Psoas muscle (tissue), 8 donors: ENCODE data around the gene MAGEA4. TPM values are rescaled to one million over a fixed set of nuclear protein-coding genes. Genes with fewer than 3 reads are reported as not detected.

ENCODE experiments used
- ATAC-seq, 4 donors: fragments of 200-7000 bp; cut with Tn5 transposase; one replicate each; pipeline ENCODE4 v1.9.1; 2020; ENCODE audit warnings: moderate library complexity in 3 of 4, mild to moderate bottlenecking in 2 of 4
- DNase-seq, 2 donors: peaks; one replicate each; pipeline ENCODE4 v3.0.0-alpha.2; 2020
- H3K27ac ChIP-seq: fragments of 200-600 bp; one replicate; pipeline ENCODE4 v1.8.0; 2022
- H3K27me3 ChIP-seq, 3 donors: fragments of 200-600 bp in 1 of 3; one replicate each; pipeline versions ENCODE4 v1.6.1 to v1.8.0; 2013 to 2022; ENCODE audit warnings: low read length in 2 of 3, mild to moderate bottlenecking in 2 of 3, moderate library complexity in 1 of 3; ENCODE audit not compliant: insufficient read depth in 3 of 3
- H3K36me3 ChIP-seq, 2 donors: fragments of 200-600 bp in 1 of 2; one replicate each; pipeline versions ENCODE4 v1.6.1 to v1.8.0; 2013 to 2022; ENCODE audit warnings: low read depth in 1 of 2, mild to moderate bottlenecking in 1 of 2, moderate library complexity in 1 of 2; ENCODE audit not compliant: insufficient read depth in 1 of 2
- H3K4me1 ChIP-seq: fragments of 200-600 bp; one replicate; pipeline ENCODE4 v1.8.0; 2022
- H3K4me3 ChIP-seq: fragments of 200-600 bp; one replicate; pipeline ENCODE4 v1.8.0; 2022; ENCODE audit warnings: mild to moderate bottlenecking
- H3K9me3 ChIP-seq: fragments of 200-600 bp; one replicate; pipeline ENCODE4 v1.8.0; 2022
- WGBS, 3 donors: extraction: QIAGEN DNeasy Blood & Tissue Kit; methylation state at CpG; one replicate each; pipeline versions ENCODE4 v1.1.6 to v1.1.7; 2013; 5-methylcytosine and 5-hydroxymethylcytosine counted together
- intact Hi-C, 2 donors: fragments of 100-400 bp; cut with DNase I; formaldehyde crosslinking; loops; one replicate each; pipeline versions ENCODE4 v1.11.0 to v1.14.2; 2022
- long read RNA-seq, 2 donors: library from polyadenylated mRNA; unstranded; transcript quantifications; one replicate each; pipeline ENCODE4 v2.0.0, GENCODE V29; 2021
- polyA plus RNA-seq, 3 donors: library from polyadenylated mRNA; stranded (reverse); fragments of 200-250 nt; gene quantifications; one replicate each; pipeline ENCODE4 v1.2.3, GENCODE V29; 2013
- total RNA-seq, 4 donors: library from RNA; stranded (reverse); fragmentation: NEBNext Ultra II Directional in 2 of 4; extraction: Animal tissue kit (Norgen Biotek cat#: 25700) in 2 of 4; gene quantifications; one replicate each; pipeline versions ENCODE4 v1.2.1 to v1.2.4, GENCODE V29; 2021 to 2023
- TF ChIP-seq, protein P1 (sequence below): fragments of 200-600 bp; IDR thresholded peaks from one replicate; pipeline ENCODE4 v1.8.0; 2022; ENCODE audit warnings: antibody characterized with exemption
- donor health status: healthy with polysubstance abuse.
- donor health status: DM: no; HTN: no; CAD: no; lungs with moderate emphysema.
- donor health status: Bipolar disorder and iron deficiency.
- donor health status: healthy.
- donor health status: DM: yes; HTN: yes; CAD: no.
- donor health status: DM: no; HTN: no; CAD: no.
- donor health status: DM: no; HTN: no; CAD: no.
- donor health status: DM: yes; HTN: yes; CAD: no.

The MAGEA4 gene, protein sequence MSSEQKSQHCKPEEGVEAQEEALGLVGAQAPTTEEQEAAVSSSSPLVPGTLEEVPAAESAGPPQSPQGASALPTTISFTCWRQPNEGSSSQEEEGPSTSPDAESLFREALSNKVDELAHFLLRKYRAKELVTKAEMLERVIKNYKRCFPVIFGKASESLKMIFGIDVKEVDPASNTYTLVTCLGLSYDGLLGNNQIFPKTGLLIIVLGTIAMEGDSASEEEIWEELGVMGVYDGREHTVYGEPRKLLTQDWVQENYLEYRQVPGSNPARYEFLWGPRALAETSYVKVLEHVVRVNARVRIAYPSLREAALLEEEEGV
- not detected for total RNA-seq
- polyA plus RNA-seq = not detected
- long read RNA-seq, donor 1 = 0 reads
- long read RNA-seq, donor 2 = 0 reads

DNA sequence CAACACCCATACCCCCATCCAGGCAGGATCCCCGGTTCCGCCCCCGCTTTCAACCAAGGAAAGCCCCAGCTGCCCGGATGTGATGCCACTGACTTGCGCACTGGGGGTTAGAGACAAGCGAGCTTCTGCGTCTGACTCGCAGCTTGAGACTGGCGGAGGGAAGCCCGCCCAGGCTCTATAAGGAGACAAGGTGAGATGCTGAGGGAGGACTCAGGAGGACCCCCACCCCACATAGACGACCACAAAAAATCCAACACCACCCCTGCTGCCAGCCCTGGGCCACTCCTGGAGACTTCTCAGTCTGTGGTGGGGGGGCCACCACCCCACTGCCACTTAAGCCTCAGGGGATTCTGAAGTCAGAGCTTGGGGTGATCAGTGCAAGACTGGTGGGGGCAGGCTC is at the start of gene MAGEA4:
MAGEA4 (plus strand) TSS at position 110 of the 400 bp plus-strand sequence. CDS start 10,776 bp downstream, outside the sequence.
- no peak within 1 kb of the TSS for H3K4me3 ChIP-seq
- H3K27me3 ChIP-seq = no peaks in the 10 kb centered on the region
- ATAC-seq = no peak
- no peak for DNase-seq
- no peaks in the 10 kb centered on the region for H3K4me1 ChIP-seq
- TF ChIP-seq, protein P1, sequence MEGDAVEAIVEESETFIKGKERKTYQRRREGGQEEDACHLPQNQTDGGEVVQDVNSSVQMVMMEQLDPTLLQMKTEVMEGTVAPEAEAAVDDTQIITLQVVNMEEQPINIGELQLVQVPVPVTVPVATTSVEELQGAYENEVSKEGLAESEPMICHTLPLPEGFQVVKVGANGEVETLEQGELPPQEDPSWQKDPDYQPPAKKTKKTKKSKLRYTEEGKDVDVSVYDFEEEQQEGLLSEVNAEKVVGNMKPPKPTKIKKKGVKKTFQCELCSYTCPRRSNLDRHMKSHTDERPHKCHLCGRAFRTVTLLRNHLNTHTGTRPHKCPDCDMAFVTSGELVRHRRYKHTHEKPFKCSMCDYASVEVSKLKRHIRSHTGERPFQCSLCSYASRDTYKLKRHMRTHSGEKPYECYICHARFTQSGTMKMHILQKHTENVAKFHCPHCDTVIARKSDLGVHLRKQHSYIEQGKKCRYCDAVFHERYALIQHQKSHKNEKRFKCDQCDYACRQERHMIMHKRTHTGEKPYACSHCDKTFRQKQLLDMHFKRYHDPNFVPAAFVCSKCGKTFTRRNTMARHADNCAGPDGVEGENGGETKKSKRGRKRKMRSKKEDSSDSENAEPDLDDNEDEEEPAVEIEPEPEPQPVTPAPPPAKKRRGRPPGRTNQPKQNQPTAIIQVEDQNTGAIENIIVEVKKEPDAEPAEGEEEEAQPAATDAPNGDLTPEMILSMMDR = no peak
- intact Hi-C loops = no loop called here
- WGBS, 3 donors = 92 to 97% (median 95%) methylated on average over 11 of the region's 11 CpGs
- no peaks in the 10 kb centered on the region for H3K9me3 ChIP-seq
- H3K27ac ChIP-seq = no peak within 1 kb of the TSS
- no peaks in the 10 kb centered on the region for H3K36me3 ChIP-seq

DNA sequence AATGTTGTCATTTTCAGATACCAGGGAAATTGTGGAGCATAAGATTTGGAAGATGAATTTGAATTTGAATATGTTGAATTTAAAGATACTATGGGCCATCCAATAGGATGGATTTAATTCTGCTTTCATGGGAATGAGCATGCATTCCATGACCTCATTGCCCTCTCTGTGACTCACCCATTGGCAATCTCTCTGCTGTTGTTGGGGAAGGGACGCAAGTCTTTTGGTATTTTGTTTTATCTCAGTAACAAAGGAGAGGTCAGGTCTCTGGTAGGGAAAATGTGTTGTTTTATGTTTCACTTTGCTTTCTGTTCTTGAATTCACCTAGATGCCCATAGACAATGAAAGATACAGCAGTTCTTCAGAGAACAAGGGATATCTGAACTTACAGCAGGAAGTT is 42.1 kb upstream of the MAGEA4 start:
- TF ChIP-seq, protein P1 = no peak
- Histone ChIP-seq H3K9me3 (no peaks in the 10 kb centered on the region), H3K27ac (no peak overlapping the region), H3K4me1 (no peaks in the 10 kb centered on the region), H3K36me3 (no peaks in the 10 kb centered on the region), H3K27me3 (no peaks in the 10 kb centered on the region), H3K4me3 (no peak overlapping the region)
- DNase-seq (no peak), ATAC-seq (no peak)
- intact Hi-C loops = no loop called here
- 34 to 50% (median 36%) methylated on average over 1 of the region's 1 CpG for WGBS, 3 donors

DNA sequence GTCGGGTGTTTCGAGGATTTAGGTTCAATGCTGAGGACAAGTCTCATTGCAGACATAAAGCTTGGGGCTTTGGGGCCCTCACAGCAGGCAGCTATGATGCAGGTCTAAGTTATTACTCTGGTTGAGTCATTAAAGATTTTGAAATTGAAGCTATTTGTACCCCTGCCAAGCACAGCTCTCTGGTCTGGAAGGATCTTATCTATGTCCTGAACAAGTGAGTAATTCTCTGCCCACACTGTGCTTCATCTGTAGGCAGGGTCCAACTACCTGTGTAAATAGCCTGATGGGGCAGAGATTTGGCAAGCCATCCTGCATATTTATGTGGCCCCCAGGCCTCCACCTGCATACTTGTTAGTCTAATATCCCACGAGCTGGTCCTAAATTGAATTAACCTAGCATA is 41.4 kb upstream of the MAGEA4 start:
- no peak for DNase-seq
- WGBS, 3 donors = 59 to 83% (median 68%) methylated on average over 3 of the region's 3 CpGs
- H3K36me3 ChIP-seq = no peaks in the 10 kb centered on the region
- H3K27ac ChIP-seq = no peak overlapping the region
- no peak overlapping the region for H3K4me3 ChIP-seq
- no peak for ATAC-seq
- no peaks in the 10 kb centered on the region for H3K9me3 ChIP-seq
- no peaks in the 10 kb centered on the region for H3K4me1 ChIP-seq
- intact Hi-C loops = no loop called here
- no peaks in the 10 kb centered on the region for H3K27me3 ChIP-seq
- TF ChIP-seq, protein P1 = no peak

DNA sequence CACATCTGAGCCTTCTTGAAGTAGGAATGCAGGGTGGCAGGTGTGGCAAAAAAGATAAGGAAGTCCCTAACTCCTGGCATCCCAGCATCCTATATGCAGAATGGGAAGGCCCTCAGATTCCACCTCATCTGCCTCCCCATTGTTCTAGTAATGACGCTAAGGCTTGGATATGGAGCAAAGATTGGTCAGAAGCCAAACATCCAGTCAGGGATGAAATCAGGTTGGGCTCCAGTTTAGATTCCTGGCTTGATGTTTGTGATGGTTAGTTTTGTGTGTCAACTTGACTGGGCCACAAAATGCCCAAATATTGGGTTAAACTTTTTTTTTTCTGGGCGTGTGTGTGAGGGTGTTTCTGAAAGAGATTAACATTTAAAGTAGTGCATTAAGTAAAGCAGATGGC is 39.6 kb upstream of the MAGEA4 start:
- DNase-seq (no peak), ATAC-seq (no peak)
- no peak overlapping the region for H3K27ac ChIP-seq
- no peaks in the 10 kb centered on the region for H3K27me3 ChIP-seq
- TF ChIP-seq, protein P1 = no peak
- H3K9me3 ChIP-seq = no peaks in the 10 kb centered on the region
- H3K36me3 ChIP-seq = no peaks in the 10 kb centered on the region
- no peak overlapping the region for H3K4me3 ChIP-seq
- whole genome bisulfite sequencing, 3 donors = 11 to 37% (median 26%) methylated on average over 2 of the region's 2 CpGs
- H3K4me1 ChIP-seq = no peaks in the 10 kb centered on the region
- intact Hi-C loops = no loop called here
